GM10266 (cell line): Measurements from ENCODE around the gene SDS.

Experiments
- DNase-seq: peaks from one replicate; pipeline ENCODE4 v3.0.0; 2012; ENCODE audit errors: extremely low spot score
- CTCF ChIP-seq: IDR thresholded peaks from 2 replicates; pipeline ENCODE4 v1.5.1; 2012; ENCODE audit warnings: mild to moderate bottlenecking, low read depth; ENCODE audit not compliant: control insufficient read depth, insufficient read depth; ENCODE audit errors: missing control alignments

Gene SDS

DNA sequence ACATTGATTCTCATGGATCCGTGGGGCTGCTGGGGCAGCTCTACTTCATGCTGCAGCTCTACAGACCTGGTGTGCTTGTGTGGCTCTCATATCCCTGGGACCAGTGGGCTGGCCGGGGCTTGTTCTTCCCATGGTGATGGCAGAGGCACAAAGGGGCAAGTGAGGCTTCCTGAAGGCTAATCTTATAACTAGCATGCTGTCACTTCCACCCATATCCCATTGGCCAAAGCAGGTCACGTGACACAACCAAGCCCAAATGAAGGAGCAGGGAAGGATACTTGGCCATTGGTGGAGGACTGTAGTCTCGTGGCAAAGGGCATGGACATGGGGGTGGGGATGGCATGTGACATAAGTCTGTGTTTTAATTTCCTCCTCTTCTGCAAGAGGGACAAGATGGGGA lies 35.4 kb downstream of the SDS start:
- DNase-seq = no peak

DNA sequence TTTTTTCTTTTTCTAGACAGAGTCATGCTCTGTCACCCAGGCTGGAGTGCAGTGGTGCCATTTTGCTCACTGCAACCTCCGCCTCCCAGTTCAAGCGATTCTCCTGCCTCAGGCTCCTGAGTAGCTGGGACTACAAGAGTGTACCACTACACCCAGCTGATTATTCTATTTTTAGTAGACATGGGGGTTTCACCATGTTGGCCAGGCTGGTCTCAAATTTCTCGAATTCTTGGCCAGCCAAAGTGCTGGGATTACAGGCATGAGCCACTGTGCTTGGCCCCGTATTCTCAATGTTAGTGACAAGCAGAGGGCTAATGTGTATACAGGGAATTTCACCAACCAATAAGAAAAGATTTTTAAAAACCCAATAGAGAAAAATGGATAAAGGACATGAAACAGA lies 36.9 kb downstream of the SDS start:
- no peak for TF ChIP-seq CTCF
- DNase-seq = no peak

More for the DNA sequence above, 35.4 kb downstream of the SDS start:
- TF ChIP-seq CTCF = no peak

GRCh38 chr12:113365639-113366395 lies 37.9 kb downstream of the SDS start:
- no peak for TF ChIP-seq CTCF
- DNase-seq = no peak

- no peak for TF ChIP-seq CTCF
- no peak for DNase-seq
Measured at GRCh38 chr12:113364698-113365097, 39.0 kb downstream of the SDS start.

- TF ChIP-seq CTCF = no peak
- DNase-seq = no peak
Measured at GRCh38 chr12:113361574-113362370, 41.9 kb downstream of the SDS start.

DNA sequence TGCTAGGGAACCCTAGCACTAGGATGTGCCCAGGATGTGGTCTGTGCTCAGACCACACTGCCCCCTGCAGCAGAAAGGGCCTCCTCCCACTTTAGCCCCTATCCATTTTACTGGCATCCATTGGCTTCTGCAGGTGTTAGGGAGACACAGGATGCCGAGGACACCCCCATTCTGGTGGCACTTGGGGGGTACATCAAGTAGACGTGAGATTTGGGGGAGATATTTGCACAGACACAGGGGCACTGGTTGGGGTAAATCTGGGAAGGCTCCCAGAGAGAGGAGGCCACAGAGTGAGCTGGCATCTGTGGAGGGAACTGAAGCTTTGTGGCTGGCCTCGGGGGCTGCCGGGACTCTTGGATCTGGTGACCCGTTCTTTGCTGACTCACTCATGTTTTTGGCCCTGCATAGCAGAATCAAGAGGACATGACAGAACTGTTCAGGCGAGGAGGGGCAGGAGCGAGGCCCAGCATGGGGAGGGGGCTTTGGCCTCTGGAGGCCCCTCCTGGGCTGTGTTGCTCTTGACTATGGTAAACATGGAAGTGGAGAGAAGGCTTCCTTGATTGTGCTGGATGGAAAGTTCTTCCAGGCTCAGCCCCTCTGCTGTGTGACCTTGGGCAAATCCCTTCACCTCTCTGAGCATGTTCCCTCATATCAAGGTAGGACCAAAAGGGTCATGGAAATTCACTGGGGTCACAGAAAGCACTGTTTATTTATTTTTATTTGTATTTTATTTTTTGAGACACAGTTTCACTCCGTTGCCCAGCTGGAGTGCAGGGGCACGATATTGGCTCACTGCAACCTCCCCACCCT lies 43.5 kb downstream of the SDS start:
- TF ChIP-seq CTCF = no peak
- no peak for DNase-seq
